Activated CD4-positive, CD25-positive, alpha-beta regulatory T cell (primary cell): ENCODE measurements around the gene CGNL1.

ENCODE experiments used
- DNase-seq, 4 experiments: peaks; one replicate each; lab custom pipeline; 2025; lab: John Stamatoyannopoulos, UW

CGNL1 gene

DNA sequence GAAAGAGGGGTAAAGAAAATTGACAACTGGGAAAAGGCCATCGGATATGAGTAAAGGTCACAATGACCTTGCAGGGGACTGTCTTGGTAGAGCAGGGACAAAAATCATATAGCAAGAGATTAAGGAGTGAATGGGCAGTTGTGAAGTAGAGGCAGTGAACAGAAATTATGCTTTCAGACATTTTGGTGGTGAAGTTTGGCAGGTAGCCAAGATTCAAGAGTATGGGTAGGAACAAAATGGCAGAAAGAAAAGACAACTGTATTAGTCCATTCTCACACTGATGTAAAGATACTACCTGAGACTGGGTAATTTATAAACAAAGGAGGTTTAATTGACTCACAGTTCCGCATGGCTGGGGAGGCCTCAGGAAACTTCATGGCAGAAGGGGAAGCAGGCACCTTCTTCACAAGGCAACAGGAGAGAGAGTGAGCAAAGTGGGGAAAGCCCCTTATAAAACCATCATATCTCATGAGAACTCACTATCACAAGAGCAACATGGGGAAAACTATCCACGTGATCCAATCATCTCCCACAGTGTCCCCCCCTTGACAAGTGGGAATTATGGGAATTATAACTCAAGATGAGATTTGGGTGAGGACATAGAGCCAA is 84.0 kb downstream of the CGNL1 start:
- no peak for DNase-seq

DNA sequence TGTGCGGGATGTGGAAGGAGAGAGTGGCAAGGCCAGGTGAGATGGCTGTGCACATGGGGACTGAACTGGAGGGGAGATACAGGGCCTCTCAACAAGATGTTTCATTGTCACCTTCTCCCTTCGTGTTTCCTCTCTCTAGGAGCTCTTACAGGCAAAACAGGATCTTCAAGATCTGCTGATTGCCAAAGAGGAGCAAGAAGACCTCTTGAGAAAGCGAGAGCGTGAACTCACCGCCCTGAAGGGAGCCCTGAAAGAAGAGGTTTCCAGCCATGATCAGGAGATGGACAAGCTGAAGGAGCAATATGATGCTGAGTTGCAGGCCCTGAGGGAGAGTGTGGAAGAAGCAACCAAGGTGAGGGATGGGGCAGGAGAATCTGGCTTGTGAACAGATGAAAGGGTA is 85.2 kb downstream of the CGNL1 start:
- no peak for DNase-seq

DNA sequence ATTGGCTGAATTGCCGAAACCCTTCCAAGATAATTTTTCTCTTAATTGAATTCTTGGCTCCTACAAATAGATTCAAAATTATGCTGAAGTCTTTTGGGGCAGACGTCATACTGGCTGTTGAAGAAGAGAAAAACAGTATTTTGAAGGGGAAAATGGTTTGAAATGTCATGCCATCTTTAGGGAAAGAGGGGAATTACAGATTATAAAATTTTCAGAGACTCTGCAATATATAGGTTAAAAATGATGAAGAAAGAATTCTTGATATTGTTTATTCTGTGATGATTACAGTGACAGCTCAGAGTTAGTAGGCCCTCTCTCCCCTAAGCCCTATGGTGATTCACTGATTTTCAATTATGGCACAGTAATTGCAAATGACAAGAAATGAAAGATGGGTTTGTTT is 86.1 kb downstream of the CGNL1 start:
- DNase-seq: no peak

DNA sequence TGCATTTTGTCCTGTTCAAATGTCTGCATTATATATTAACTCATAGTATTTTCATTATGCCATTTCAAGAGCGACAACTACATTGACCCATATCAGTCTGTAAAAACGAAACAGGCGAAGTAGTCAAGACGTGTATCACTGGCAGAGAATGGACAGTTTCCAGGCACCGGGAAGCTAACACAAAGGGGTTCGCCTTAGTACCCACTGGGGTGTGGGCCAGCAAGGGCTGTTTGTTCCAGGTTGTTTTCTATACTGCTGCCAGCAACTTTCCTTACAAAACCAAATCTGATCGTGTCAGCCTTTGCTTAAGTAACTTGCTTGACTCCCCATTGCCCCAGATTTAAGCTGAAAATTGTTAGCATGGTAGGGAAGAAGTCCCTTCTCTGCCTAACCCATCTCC is 87.1 kb downstream of the CGNL1 start:
- no peak for DNase-seq

DNA sequence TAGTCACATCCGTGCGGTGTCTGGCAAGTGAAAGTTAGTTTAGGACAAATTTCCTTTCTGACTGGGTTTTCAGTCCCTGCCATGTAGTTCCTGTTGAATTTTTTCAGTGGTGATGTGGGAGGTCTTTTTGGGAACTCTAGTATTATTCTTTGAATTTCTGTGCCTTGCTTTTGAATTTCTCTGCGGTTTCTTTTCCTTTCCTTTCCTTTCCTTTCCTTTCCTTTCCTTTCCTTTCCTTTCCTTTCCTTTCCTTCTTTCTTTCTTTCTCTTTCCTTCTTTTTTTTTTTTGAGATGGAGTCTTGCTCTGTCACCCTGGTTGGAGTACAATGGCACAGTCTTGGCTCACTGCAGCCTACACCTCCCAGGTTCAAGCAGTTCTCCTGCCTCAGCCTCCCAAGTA is 88.2 kb downstream of the CGNL1 start:
- DNase-seq: no peak

DNA sequence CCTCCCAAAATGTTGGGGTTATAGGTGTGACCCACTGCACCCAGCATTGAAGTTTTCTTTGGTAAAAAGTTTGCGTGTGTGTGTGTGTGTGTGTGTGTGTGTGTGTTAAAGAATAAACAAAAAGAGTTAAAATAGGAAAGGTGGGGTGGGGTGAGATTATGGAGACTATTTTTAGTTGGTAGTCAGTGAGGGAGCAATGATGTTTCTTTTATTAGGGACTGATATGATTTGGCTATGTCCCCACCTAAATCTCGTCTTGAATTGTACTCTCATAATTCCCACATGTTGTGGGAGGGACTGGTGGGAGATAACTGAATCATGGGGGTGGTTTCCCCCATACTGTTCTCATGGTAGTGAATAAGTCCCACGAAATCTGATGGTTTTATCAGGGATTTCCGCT is 92.2 kb downstream of the CGNL1 start:
- DNase-seq: no peak

DNA sequence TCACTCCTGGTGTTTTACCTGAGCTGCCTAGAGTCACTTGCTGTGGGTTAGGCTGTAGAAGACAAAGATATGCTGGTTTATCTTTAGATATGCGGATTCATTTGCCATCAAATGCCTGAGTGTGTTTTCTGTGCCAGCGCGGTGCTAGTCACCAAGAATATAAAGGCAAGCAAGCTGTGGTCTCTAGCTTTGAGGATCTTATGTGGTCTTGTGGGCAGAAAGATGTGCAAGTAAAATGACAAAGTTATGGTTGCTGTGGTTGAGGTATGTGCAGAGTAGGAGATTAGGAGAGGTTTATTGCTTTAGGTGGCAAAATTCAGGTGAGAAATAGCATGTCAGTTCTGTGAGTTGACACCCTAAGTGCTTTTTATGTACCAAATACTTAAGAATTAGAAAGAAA is 94.2 kb downstream of the CGNL1 start:
- no peak for DNase-seq

DNA sequence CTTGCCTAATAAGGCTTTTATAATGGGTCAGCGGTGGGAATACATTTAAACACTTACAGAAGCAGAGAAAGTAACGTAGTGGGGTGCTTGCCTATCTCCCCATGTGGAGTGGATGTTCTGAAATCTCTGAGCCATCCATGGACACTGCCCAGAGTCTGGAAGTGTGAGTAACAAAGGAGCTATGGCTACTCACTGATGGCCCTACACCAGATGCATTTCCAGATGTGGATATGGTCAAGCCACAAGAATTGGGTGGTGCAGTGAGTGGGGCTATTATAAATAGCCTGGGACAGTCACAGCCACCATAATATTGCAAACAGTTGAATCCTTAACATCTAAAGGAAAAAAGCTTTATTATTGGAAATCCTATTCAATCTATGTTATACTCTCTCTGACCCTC is 96.6 kb downstream of the CGNL1 start:
- no peak for DNase-seq

DNA sequence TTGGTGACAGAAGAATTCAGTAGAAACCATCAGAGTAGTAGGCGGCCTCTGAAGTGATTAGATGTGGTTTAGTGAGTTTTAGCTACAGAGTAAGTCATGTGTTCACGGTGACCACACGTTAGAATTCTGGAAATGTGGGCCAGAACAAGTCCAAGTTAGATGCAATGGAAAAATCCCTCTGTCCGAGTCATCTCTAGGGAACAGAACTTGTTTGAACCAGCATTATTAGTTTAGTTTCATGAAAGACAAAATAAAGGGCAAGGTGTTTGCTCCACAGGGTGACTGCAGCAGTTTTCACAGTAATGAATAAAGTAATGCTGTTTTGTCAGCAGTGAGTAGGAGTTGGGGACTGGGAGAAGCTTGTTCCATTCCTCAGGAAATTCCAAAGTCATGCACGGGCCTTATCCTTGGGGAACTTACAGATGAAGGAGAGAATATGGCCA is 100.2 kb downstream of the CGNL1 start:
- DNase-seq: no peak

DNA sequence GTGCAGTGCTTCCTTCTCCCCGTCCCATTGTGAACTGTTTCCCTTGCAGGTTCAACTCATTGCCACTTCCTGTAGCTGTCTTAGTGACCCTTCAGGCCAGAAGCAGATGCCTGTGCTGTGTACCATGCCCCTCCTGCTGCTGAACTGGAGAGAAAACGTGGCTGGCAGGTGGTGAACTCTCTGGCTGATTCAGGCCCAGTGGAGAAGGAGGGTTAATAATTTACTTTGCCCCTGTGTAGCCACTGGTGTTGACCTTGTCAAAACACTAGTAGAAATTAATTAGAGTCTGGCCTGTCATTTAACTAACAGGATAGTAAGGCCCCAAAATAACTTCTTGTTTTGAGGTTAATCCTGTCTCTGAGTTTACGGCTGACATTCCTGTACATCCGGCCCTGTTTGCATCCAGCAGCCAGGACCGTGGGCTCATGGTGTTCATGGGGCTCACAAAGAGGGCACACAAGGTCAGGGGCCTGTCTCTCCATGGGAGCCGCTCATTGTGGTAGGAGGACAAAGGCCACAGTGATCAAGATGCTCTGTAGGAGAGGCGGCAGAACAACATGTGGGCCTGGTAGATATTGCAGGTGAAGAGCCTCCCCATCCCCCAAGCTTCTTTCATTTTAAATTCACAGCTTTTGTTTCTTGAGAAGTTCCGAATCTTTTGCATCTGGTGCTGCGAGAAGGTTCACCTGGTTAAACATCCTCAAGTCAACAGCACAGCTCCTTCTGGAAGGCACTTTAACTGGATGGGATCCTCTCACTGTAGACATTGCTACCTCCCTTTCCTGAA is 101.6 kb downstream of the CGNL1 start:
- no peak for DNase-seq

DNA sequence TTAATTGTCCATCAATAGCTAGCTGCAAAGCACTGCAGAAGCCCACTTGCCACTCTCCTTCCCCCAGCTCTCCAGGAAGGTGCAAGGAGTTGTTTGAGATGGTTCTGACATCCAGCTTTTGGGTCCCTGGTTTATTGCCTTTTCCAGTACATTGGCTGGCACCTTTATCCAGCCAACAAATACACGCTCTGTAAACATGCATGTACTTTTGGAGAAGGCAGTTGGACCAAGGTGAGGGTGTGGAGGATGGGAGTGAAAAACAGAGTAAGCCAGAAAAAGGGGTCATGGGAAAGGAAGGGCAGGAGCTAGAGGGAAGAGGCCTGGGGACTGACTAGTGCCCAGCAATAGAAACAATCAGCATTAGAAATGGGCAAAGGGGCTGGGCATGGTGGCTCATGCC is 102.7 kb downstream of the CGNL1 start:
- no peak for DNase-seq

DNA sequence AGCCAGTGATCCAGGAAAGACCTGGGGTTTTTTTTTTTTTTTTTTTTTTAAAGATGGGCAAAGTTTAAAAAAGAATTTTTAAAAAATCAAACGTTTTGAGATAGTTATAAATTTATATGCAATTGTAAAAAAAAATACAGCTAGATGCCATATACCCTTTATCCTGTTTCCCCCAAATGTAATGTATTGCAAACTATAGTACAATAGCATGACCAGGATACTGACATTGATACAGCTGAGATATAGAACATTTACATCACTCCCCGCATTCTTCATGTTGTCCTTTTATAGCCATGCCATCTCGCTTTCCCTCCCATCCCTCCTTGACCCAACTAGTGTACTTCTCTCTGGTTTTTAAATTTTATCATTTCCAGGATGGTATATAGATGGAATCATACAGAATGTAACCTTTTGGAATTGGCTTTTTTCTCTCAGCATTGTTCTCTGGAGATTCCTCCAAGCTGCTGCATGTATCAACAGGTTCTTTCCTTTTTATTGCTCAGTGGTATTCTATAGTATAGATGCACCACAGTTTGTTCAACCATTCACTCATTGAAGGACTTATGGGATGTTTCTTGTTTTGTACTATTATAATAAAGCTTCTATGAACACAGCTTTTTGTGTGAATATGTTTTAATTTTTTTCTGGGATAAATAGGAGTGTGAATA is 104.9 kb downstream of the CGNL1 start:
- no peak for DNase-seq

DNA sequence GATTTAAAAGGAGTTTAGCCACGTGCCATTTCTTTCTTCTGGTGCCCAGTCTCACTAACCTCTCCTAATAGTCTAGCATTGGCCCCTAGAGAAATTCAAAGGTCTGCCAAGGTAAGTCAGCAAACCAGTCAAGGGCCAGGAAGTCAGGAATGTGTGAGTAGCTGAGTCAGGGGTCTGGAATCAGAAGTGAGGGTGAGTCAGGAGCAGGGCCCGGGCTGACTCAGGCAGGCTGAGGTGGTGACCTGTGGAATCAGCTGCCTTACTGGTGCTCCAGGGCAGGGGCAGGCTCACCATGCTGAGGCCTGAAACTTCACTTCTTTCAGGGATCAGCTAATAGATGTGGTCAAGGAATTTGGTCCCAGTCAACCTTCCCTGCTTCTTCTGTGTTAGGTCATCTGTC is 109.6 kb downstream of the CGNL1 start:
- no peak for DNase-seq

DNA sequence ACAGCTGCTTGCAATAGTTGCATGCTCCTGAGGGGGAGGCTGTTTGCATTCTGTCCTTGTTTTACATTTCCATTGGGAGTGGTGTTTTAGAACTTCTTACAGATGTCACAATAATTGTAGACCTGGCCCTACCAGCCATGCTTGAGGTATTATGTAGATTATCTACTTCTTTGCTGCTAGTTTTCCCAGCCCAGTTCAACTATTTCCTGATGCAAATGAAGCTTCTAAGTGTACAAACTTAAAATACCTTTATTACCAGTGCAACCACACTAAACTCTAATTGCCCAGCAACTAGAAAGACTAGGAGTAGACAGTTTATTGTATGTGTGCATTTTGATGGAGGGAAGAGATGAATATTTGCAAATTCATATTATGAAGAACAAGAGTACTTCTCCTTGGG is 110.5 kb downstream of the CGNL1 start:
- DNase-seq: no peak

DNA sequence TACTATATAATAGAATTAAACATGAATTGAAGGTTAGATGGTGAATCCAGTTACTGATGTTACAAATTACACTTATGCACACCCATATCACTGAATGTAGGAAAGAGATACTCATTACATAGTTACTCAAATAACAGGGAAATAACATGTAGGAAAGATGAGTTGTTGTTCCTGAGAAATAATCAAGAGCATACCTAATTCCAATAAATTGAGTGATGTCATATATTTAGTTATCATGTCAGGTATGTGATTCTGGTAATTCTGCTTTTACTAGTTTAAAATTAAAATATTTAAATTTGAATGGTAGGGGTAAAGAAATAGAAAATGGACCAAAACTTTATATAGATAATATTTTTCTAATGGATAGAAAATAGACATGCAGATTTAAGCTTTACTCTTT is 112.8 kb downstream of the CGNL1 start:
- no peak for DNase-seq

DNA sequence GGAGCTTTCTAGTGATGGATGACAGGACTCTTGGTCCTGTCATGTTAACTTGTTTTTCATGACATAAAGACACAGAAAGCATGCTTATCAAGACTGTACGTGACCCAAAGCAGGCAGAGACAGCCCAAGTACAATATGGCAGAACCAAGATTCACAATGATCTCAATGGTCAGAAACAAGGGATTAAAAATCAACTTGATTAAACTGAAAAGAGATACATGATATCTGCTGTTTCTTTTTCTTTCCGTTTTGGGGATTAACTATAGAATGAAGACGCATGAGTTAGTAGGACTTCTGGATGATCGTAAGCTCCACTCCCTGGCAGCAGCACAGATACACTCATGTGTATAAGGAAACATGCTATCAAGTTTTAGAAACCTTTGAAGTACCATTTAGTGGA is 117.0 kb downstream of the CGNL1 start:
- no peak for DNase-seq

DNA sequence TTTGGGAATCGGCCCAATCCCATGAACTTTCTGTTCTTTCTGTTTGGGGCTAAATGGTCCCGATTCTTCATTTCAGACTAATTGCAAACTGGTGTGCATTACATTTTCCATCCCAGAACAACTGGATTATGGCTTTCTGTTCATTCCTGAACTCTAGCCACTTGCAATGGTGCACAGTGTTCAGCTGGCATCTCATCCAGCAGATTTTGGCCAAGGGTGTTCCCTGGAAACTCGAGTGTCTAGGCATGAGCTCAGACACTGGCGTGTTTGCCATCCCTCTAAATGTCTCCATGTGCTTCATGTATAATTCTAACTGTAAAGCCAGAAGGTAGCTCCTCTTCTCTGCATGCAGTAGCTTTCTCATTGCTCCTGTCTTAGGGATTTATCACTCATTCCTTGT is 118.3 kb downstream of the CGNL1 start:
- DNase-seq: no peak

DNA sequence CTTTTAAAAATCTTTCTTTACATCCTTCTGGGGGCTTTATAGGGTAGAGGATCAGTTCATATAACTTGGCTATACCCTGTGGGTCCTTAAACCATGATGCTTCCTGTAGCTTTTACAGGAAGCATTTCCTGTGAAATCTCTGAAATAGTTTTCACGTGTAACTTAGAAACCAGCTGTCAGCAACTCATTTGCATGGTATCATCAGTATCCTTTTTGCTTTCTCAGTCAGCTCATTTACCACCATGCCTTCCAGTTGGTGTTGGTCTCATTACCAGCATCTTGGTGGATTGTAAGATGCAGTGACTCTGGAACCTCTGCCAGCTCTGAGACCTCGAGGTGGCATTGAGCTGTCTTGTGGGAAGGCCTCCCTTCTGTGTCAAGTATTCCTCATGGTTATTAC is 118.7 kb downstream of the CGNL1 start:
- DNase-seq: no peak

DNA sequence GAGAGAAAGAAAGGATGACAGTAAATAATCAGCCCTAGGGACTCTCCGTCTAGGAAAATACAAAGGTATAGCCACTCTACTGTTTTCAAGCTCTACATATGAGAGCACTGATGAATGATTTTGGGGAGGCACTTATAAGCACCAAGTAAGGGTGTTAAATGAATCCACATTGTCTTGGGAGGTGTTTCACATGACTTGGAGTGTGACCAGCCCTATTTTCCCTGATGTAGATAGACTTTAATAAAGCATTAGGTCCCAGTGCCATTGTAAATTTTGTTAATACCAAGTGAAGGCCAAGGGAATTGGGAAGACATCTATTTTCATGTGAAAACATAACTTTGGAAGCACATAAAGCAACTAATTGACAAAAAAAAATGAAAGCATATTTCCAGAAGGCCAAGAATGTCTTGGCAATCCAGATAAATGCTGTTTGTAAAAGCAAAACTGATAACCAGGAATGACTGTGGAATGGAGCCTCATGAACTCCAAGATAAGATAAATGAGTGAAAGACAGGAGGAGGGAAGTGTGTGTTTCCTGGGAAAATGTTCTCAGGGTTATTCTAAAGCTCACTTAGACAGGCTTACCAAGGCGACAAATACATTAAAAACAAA is 119.4 kb downstream of the CGNL1 start:
- no peak for DNase-seq

DNA sequence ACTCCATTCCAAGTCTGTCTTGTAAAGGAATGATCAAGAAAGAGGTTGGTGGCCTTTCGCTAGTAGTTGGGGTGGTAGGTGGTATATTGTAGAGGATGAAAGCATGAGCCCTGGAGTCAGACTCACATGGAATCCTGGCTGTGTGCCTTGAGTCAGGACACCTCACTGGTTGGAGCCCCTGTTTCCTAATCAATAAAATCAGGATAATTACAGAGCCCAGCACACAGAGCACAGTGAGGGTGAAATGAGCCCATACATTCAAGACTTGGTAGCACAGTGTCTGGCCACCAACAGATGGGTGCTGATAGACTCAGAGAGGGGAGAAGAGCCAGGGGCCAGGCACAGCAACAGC is 120.3 kb downstream of the CGNL1 start:
- DNase-seq: no peak

DNA sequence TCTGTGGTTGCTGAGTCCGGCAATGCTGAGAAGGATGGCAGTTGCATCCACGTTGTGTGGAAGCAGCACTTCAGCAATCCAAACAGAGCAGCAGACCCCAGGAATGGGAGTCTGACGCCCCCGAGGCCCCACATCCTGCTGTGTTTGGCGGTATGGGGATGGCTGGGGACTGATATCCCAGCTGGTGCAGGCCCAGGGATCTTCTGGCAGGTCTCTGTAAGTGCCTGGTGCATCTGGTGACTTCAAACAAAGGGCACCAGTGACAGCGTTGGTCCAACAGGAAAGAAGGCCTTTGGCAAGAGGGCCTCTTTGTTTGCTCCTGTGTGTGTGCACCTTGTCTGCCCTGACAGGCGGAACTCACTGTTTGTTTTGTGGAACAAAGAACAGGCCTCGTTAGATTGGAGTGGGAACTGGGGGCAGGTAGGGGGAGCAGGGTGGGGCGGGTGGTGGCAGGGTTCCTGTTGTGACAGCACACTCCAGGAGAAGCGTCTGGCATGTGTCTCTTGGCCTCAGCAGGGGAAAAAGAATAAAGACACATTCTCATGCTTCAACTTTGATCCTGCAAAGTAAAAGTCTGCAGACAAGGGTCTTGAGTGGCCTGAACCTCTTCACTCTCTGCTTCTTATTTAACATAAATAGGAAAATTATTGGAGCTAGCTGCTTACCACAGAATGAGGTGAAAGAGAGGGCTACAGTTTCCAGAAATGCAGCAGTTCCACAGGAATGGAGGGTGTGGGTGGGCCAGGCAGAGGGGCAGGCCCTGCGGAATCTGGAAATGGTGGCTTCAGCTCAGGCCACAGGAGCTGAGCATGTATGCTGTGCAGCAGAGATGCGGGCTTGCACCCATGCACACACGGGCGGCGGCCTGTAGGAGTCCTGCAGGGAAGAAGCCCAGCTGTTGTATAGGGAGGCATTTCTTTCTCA is 120.9 kb downstream of the CGNL1 start:
- DNase-seq: no peak

DNA sequence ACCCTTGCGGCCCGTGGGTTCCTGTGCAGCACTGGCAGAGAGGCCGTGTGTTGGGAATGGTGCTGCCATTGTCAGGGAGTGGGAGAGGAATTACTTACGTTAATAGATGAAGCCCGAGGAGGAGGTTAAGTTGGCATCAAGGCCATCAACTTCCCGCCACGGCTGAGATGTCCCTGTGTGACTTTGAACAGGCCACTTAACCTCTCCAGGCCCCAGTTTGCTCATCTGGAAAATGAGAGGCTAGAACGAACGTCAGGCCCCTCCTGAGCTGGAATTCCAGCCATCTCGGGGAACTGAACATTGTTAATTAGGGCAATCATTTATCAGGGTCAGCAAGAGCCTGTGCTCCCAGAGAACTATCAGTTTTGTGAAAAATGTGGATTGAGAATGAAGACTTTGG is 124.0 kb downstream of the CGNL1 start:
- DNase-seq: no peak
